DMS53 treated with DMSO at 0.1 percent for 48 hours (cell line): ENCODE measurements around the gene ADPRHL1.

Experiments used
- DNase-seq: peaks from one replicate; lab custom pipeline; 2025; ENCODE audit not compliant: unreplicated experiment; lab: John Stamatoyannopoulos, UW

The ADPRHL1 gene

DNA sequence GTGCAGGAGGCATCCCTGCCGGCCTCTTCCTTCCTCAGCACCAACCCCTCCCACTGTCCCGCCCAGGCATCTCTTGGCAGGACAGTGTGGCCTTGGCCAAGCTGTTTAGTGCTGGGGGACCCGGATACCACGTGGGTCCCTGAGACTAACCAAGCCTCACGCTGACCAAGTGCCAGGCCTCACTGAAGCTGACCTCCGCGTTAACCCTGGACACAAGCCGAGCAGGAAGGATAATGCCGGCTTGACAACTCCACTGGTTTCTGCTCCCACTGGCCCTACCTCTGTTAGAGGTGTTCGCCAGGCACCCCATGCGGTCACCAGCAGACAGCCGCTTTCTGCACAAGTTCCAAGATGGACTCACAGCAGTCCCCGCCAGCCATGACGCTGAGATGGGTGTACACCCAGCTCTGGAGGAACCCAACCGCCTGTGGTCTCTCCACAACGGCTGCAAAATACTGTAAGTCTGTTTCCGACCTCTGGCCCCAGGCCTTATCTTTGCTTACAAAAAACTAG lies 101.7 kb downstream of the ADPRHL1 start:
- no peak for DNase-seq

DNA sequence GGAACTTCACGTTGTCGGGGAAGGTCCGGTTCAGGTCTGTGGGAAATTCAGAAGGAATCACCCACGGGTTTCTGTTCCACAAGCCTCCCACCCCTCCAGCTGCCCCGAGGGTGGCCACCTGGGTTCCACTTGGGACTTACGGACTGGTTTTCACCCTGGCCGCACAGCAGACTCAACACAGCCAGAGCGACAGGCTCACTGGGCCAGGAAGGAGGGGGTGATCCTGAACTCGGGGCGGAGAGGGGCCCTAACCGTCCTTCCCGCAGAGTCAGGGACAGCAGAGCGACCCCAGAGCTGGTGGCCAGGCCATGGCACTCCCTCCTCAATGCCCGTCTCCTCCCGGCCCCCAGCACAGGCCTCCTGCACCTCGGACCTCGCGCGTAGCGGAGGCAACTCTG lies 102.4 kb downstream of the ADPRHL1 start:
- no peak for DNase-seq

DNA sequence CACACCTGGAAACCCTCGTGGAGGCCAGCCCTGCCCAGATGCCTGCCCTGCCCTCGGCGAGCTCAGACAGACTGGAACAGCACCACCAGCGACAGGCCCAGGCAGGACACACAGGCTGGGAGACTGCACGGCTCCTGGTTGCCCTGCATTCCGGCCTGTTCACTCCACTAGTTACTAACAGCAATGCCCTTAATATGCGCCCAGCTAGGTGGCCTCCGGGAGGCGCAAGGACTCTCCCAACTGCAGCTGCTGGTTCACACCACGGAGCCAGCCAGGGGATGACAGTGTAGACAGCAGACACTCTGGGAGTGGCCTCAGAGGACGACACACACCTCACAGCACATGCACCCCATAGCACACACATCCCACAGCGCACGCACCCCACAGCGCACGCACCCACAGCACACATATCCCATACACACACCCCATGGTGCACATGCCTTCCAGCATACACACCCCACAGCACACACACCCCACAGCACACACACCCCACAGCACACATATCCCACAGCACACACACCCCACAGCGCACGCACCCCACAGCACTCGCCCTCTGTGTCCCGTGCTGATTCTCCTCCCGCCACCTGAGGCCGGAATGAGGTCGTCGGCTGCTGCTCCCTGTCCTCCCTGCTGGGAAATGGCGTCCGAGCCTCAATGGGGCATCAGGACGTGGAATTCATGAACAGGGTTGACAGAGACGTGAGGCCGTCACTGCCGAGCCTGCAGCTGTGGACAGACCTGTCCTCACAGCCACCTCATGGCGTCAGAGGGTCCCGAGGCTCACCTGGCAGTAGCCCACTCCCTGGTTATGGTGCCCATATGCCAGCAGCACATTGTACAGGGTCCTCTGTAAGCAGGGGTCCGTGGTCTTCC lies 103.0 kb downstream of the ADPRHL1 start:
- DNase-seq, result no peak
